ENCODE measurements around the gene ANK3. TPM values are rescaled to one million over a fixed set of nuclear protein-coding genes. Genes with fewer than 3 reads are reported as not detected.

Gene ANK3
- total RNA-seq, 1 experiment from 2014 or later = 15.3 TPM

GRCh38 chr10:60163786-60164185 is 225.9 kb downstream of the ANK3 start:
- H3K27me3 ChIP-seq (ENCODE audit: insufficient read depth, low read length) = no peaks in the 10 kb centered on the region
- H3K9me2 ChIP-seq (ENCODE audit: insufficient read depth) = no peaks in the 10 kb centered on the region
- no peaks in the 10 kb centered on the region for H3K9me3 ChIP-seq (ENCODE audit: control insufficient read depth in 1 of 2, insufficient read depth in 1 of 2, low read depth in 1 of 2, low read length in 2 of 2)
- ChIA-PET RAD21 (ENCODE audit: low non-redundant PET in 1 of 2, low total read pairs in 2 of 2, uncharacterized antibody in 2 of 2, unreplicated experiment in 2 of 2) (no interaction called here), POLR2A (no interaction called here), CTCF (no interaction called here)
- no peaks in the 10 kb centered on the region for H3K4me1 ChIP-seq (ENCODE audit: control insufficient read depth in 1 of 2, insufficient read depth in 2 of 2, low read length in 2 of 2)
- no peaks in the 10 kb centered on the region for H3K79me2 ChIP-seq (ENCODE audit: insufficient read depth, low read length)
- BruUV-seq (replicated peaks) = no TSS peak
- DNase-seq (ENCODE audit: low read depth, low spot score) (no peak), ATAC-seq (no peak)
- intact Hi-C loops (cut with micrococcal nuclease) = no loop called here
- H4K20me1 ChIP-seq (ENCODE audit: insufficient read depth) = no peaks in the 10 kb centered on the region
- no peak overlapping the region for H3K9ac ChIP-seq (ENCODE audit: low read length)
- H3K4me3 ChIP-seq (replicated peaks in 1 of 2; ENCODE audit: low read depth in 1 of 2, low read length in 2 of 2) = no peak overlapping the region
- H3K27ac ChIP-seq (ENCODE audit: low read depth, low read length) = no peak overlapping the region
- no peak for TF ChIP-seq FOSL1 (IDR thresholded peaks at IDR 0.05; ENCODE audit: low read depth)
- no peak for TF ChIP-seq REST (IDR thresholded peaks at IDR 0.05; ENCODE audit: low read depth)
- no peak for TF ChIP-seq RAD21 (IDR thresholded peaks at IDR 0.05; ENCODE audit: low read depth)
- TF ChIP-seq CTCF (IDR thresholded peaks at IDR 0.05 in 2 of 3, conservative IDR thresholded peaks at IDR 0.05 in 1 of 3; ENCODE audit: borderline replicate concordance in 1 of 3, insufficient read depth in 1 of 3, low read depth in 2 of 3, low read length in 2 of 3) = no peak
- no peak for TF ChIP-seq MAX (IDR thresholded peaks at IDR 0.05)
- no peak for TF ChIP-seq TCF7L2 (IDR thresholded peaks at IDR 0.05; ENCODE audit: borderline replicate concordance, extremely low read depth, insufficient read depth, insufficient read length)
- no peak for TF ChIP-seq POLR2A (IDR thresholded peaks at IDR 0.05; ENCODE audit: borderline replicate concordance, extremely low read depth, insufficient read depth, insufficient read length)
- TF ChIP-seq SIN3A (IDR thresholded peaks at IDR 0.05; ENCODE audit: low read depth) = no peak
- no peak for TF ChIP-seq EGR1 (IDR thresholded peaks at IDR 0.05; ENCODE audit: low read depth)
- TF ChIP-seq ZBTB33 (IDR thresholded peaks at IDR 0.05; ENCODE audit: extremely low read depth, insufficient replicate concordance, low read length) = no peak
- TF ChIP-seq ELF1 (IDR thresholded peaks at IDR 0.05; ENCODE audit: borderline replicate concordance, low read depth) = no peak
- TF ChIP-seq SRF (IDR thresholded peaks at IDR 0.05; ENCODE audit: low read depth) = no peak
- no peak for TF ChIP-seq POLR2AphosphoS5 (IDR thresholded peaks at IDR 0.05; ENCODE audit: low read depth, low read length)
- TF ChIP-seq ZNF274 (IDR thresholded peaks at IDR 0.05; ENCODE audit: low read depth, low read length) = no peak
- no peak overlapping the region for H2AFZ ChIP-seq (ENCODE audit: low read depth, low read length, poor library complexity, severe bottlenecking)
- H3K4me2 ChIP-seq (ENCODE audit: low read length) = no peak overlapping the region
- no peaks in the 10 kb centered on the region for H3K36me3 ChIP-seq (ENCODE audit: control insufficient read depth in 1 of 2, insufficient read depth in 2 of 2, low read length in 2 of 2)
